GM12872 (cell line): ENCODE data around the gene CDON.

Experiments used
- TF ChIP-seq, protein P1 (sequence below): IDR thresholded peaks from 3 replicates; pipeline ENCODE4 v1.5.1; 2011; ENCODE audit warnings: low read depth, mild to moderate bottlenecking, low read length, moderate library complexity; ENCODE audit not compliant: insufficient read depth

Gene CDON

GRCh38 chr11:125943661-125944349 lies 118.9 kb downstream of the CDON start:
- TF ChIP-seq, protein P1, sequence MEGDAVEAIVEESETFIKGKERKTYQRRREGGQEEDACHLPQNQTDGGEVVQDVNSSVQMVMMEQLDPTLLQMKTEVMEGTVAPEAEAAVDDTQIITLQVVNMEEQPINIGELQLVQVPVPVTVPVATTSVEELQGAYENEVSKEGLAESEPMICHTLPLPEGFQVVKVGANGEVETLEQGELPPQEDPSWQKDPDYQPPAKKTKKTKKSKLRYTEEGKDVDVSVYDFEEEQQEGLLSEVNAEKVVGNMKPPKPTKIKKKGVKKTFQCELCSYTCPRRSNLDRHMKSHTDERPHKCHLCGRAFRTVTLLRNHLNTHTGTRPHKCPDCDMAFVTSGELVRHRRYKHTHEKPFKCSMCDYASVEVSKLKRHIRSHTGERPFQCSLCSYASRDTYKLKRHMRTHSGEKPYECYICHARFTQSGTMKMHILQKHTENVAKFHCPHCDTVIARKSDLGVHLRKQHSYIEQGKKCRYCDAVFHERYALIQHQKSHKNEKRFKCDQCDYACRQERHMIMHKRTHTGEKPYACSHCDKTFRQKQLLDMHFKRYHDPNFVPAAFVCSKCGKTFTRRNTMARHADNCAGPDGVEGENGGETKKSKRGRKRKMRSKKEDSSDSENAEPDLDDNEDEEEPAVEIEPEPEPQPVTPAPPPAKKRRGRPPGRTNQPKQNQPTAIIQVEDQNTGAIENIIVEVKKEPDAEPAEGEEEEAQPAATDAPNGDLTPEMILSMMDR: no peak

DNA sequence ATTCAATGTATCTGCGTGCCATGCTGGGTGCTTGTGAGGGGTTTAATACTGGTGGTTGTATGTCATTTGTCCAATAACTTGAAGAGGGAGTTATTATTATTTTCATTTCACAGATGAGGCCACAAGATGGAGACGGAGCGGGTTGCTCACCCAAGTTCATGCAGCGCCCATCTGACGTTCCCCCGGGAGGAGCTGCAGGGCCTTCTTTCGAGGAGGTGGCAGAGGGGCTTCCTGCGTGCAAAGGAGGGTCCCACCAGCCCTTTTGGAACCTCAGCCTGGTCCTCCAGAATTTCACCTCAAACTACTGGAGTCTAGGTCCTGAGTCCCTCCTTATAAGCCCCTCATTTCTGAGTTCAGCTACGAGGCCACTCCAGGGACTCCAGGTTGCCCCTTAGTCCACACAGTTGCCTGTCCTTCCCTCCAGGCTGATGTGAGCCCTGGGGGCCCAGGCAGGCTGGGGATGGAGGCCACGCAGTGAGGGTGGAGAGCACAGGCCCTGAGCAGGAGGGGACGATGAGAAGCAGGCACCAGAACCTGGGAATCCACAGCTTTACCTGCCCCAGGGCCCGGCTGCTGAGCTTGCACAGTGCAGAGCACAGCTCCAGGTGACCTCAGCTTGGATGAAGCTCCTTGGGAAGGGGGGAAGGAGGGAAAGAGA lies 119.8 kb downstream of the CDON start:
- TF ChIP-seq, protein P1: no peak

GRCh38 chr11:125941619-125942611 lies 120.8 kb downstream of the CDON start:
- TF ChIP-seq, protein P1: peak; percentile 76

DNA sequence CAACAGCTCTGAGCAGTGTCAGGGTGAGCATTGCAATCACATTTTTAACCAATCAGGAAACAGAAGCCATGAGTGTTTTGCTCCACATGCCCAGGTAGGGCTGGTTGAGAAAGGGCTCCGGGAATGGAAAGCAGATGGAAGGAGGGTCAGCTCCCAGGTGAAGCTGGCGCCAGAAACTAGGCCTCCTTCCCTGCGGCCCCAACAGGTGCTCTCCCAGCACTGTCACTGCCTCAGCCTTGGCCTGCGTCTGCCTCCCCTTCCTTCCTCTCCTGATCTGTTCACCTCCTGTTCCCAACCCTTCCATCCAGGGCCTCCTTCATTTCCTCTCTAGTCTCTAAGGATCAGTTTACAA lies 121.4 kb downstream of the CDON start:
- TF ChIP-seq, protein P1: no peak

DNA sequence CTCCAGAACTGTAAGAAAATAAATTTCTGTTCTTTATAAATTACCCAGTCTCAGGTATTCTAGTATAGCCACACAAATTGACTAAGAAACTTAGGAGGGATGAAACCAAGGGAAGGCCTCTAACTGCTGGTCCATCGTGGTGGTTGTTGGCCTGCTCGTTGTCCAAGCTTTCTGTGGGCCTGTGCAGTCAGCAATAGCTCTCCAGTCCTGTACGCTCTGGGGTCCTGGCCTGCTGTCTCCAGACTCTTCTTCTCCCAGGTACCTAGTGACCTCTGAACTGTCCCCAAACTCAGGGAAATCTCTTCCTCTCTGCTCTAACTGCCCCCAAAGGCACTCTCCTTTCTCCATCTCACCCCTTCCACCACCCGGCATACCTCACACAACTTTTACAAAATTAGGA lies 122.5 kb downstream of the CDON start:
- TF ChIP-seq, protein P1: no peak

DNA sequence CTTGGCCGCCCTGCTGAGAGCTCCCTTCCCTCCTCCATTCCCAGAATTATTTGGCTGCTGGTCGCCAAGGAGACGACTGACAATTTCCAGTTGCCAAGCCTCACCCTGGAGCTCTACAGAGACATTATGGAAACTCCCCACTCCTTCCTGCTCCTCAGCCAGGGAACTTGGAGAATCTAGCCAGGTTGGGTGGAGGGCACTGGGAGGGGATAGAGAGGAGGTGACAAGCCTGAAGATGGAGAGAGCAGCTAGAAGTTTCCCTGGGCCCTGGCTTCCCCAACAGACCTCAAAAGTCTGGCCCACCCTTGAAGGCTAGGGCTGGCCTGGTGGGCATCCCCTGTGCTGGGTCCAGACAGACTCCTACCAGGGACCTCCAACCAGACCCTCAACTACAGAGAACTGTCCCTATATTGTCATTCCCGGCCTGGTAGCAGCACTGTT lies 123.6 kb downstream of the CDON start:
- TF ChIP-seq, protein P1: no peak

DNA sequence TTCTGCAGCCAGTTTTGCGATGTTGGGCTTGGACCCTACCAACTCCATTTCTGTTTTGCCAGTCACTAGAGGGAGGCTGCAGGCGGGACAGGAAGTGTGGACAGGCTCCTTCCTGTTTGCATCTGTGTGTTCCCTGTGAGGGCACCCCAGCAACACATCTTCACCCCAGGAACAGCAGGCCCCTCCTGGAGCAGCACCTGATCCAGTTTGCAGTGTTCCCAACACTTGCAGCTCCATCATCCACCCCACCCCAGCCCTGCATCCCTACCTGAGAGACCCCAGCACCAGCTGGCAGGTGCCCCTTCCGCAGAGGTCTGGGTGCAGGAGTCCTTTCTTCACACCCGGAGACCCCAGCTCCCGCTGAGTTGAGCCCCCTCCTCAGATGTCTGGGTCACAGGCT lies 124.2 kb downstream of the CDON start:
- TF ChIP-seq, protein P1: no peak
